ENCODE results near the gene RFX1.

Gene RFX1

DNA sequence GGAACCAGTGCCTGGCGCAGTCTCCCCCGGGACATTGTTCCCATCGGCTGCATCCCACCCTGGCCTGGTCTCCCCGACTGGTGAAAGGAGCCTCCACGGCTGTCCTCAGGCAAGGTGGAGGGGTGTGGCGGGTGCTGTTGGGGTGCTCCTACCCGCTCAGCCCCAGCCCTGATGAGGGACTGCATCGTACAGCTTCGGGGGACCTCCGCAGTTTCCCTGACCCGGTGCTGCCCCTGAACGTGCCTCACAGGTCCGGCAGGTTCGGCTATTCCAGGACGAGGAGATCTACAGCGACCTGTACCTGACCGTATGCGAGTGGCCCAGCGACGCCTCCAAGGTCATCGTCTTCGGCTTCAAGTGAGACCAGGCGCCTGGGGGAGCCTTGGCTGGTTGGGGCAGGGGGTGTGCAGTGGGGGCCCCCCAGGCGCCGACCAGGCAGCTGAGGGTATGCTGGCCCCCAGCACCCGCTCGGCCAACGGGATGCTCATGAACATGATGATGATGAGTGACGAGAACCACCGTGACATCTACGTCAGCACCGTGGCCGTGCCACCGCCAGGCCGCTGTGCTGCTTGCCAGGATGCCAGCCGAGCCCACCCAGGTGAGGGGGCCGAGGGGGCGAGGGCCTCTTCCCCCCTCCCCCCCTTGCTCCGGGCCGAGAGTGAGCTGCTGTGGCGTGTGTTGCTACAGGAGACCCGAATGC lies 50.3 kb downstream of the RFX1 start:
- H3K4me3 ChIP-seq (ENCODE audit: low read depth, low read length): no peak overlapping the region
- TF ChIP-seq CTCF (IDR thresholded peaks at IDR 0.05; ENCODE audit: low read depth, low read length): no peak

DNA sequence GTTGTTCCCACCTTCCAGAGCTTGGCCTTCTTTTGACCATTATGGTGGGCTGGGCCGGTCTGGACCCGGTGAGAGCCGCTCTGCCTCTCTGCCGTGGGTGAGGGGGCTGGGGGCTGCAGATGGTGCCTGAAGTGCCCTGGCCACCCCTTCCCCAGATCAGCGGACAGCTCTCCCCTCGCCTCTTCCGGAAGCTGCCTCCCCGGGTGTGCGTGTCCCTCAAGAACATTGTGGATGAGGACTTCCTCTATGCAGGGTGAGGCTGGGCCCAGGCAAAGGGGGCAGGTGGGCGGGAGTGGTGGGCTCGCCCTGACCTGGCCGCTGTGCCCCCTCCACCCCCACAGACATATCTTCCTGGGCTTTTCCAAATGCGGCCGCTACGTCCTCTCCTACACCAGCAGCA lies 51.9 kb downstream of the RFX1 start:
- no peak for TF ChIP-seq CTCF (IDR thresholded peaks at IDR 0.05; ENCODE audit: low read depth, low read length)
- no peak overlapping the region for H3K4me3 ChIP-seq (ENCODE audit: low read depth, low read length)

- TF ChIP-seq CTCF (IDR thresholded peaks at IDR 0.05; ENCODE audit: low read depth, low read length): no peak
- H3K4me3 ChIP-seq (ENCODE audit: low read depth, low read length): peak overlapping the region; percentile 65
Measured at GRCh38 chr19:13952931-13953531, 53.1 kb downstream of the RFX1 start.

GRCh38 chr19:13952154-13952930 lies 53.8 kb downstream of the RFX1 start, which contains the start of gene DCAF15:
Gene DCAF15 (plus strand): TSS chr19:13952509. CDS start chr19:13952513, 4 bp downstream.
- H3K4me3 ChIP-seq (ENCODE audit: low read depth, low read length): peak within 1 kb of the TSS; percentile 65
- no peak for TF ChIP-seq CTCF (IDR thresholded peaks at IDR 0.05; ENCODE audit: low read depth, low read length)

DNA sequence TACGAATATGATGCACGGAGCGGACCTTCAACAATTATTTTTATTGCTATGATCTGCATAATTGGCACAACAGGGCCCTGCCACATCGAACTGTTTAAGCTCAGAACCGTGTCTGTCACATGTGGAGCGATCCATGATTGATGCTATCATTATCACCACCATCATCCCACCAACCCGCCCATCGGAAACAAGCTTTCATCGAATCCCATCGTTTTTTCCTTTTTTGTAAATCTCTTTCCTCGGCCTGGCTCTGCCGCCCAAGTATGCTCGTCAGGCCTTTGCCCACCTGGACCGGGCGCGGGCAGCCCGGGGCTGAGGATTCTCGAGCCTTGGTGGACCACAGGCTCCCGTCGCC lies 54.3 kb downstream of the RFX1 start:
- peak overlapping the region; percentile 60 for H3K4me3 ChIP-seq (ENCODE audit: low read depth, low read length)
- no peak for TF ChIP-seq CTCF (IDR thresholded peaks at IDR 0.05; ENCODE audit: low read depth, low read length)

- TF ChIP-seq CTCF (IDR thresholded peaks at IDR 0.05; ENCODE audit: low read depth, low read length): no peak
- no peak overlapping the region for H3K4me3 ChIP-seq (ENCODE audit: low read depth, low read length)
Measured at GRCh38 chr19:13951043-13951442, 55.1 kb downstream of the RFX1 start.

DNA sequence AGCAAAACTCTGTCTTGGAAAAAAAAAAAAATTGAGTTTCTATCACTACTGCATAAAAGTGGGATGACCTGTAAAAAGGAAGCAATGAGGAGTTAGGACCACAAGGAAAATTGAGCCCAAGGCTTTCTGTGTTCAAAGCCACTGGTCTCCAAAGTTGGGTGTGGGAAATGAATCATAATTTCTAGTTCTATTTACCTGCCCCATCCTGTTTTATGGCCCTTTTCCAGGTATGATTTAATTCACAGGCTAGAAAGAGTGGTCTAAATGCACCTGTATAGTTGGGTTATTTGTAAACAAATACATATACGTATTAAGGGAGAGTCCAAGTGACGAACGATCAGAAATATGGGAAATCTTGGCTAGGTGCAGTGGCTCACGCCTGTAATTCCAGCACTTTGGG lies 59.7 kb downstream of the RFX1 start:
- no peak overlapping the region for H3K4me3 ChIP-seq (ENCODE audit: low read depth, low read length)
- no peak for TF ChIP-seq CTCF (IDR thresholded peaks at IDR 0.05; ENCODE audit: low read depth, low read length)

All from WI38 (cell line).